ENCODE measurements around the gene ZNF536.

- TF ChIP-seq CTCF (IDR thresholded peaks at IDR 0.05) (no peak), POLR2A (IDR thresholded peaks at IDR 0.05) (no peak)
Measured at GRCh38 chr19:30430206-30430734, 58.1 kb downstream of the ZNF536 start.
